Activated T-helper 1 cell treated with anti-CD3 and anti-CD28 coated beads, Interleukin-2, amount 50 U/mL, for 16 hours (primary cell): ENCODE measurements around the gene OR56A4.

Experiments
- DNase-seq, 2 donors: peaks; one replicate each; pipeline ENCODE4 v3.0.0-alpha.2; 2020; ENCODE audit warnings: low read depth in 1 of 2, low spot score in 1 of 2

Gene OR56A4, protein sequence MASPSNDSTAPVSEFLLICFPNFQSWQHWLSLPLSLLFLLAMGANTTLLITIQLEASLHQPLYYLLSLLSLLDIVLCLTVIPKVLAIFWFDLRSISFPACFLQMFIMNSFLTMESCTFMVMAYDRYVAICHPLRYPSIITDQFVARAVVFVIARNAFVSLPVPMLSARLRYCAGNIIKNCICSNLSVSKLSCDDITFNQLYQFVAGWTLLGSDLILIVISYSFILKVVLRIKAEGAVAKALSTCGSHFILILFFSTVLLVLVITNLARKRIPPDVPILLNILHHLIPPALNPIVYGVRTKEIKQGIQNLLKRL

DNA sequence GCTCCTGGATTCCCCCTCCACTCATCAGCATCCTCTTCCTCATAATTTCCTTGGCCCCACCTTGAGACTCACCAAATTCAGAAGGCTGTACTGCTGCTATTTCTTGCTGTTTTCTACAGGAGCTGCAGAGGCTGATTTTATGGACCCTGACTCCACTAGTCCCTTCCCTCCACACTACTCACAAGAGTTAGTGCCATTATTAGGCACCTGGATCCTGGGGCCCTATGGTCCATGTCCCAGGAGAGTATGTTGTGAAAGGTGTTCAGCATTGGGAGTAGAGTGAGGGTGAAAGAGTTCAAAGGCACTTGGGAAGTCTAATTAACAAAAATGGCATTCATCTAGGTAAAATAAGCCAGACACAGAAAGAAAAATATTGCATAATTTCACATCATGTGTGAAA, at the start of gene OR56A4:
OR56A4 (minus strand) TSS at position 101 of the 400 bp plus-strand sequence. CDS start 3,954 bp downstream, outside the sequence.
- no peak for DNase-seq

DNA sequence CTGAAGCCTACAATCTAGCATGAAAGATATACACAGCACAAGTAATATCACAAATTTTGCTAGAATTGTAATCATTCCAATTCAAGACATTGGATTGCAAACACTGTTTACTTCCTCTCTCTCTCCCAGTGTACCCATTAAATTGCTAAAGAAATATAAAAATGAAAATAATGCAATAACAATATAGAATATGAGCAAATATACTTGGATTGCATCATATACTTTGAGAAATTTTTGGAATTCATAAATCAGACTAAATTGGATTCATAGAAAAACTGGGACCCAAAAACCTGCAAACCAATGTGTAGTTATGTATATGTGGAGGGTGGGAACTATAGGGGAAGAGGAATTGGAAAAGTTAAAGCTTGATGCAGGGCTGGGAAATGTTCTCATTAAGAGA, 48.8 kb upstream of the OR56A4 start:
- DNase-seq, result no peak

DNA sequence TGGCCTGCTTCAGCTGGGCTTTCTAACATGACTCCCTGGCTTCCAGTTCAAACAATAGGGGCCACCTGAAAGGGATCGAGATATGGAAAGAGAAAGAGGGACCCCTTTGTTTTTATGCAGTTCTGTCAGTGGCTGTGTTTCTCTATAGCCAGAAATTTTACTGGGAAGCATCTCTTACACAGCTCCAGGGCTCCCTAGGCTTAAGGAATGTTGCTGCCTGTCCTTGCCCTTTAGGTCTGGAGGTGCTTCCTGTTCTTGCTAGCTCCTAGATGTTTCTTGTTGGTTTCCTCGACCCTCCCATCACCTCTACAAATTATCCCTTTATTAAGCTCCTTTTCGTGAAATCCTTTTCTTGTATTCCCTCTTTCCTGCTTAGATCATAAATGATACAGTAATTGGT, 45.6 kb upstream of the OR56A4 start:
- no peak for DNase-seq

DNA sequence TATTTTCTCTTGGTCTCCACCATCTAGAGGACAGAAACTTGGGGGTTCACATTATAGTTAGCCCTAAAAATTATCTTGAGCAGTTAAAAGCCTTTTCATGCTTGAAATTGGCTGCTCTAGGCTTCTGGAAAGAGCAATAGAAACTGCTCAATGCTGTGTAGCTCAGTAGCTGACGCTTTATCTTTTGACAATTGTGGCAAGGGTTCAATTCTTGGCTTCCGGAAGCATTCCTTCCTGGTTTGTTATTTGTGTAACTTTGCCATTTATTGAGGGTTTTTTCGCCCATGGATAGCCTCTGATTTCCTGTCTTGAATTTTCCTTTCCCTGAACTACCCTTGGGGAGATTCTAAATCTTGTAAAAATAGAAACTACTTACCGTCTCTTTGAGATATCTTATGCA, 34.1 kb upstream of the OR56A4 start:
- no peak for DNase-seq

DNA sequence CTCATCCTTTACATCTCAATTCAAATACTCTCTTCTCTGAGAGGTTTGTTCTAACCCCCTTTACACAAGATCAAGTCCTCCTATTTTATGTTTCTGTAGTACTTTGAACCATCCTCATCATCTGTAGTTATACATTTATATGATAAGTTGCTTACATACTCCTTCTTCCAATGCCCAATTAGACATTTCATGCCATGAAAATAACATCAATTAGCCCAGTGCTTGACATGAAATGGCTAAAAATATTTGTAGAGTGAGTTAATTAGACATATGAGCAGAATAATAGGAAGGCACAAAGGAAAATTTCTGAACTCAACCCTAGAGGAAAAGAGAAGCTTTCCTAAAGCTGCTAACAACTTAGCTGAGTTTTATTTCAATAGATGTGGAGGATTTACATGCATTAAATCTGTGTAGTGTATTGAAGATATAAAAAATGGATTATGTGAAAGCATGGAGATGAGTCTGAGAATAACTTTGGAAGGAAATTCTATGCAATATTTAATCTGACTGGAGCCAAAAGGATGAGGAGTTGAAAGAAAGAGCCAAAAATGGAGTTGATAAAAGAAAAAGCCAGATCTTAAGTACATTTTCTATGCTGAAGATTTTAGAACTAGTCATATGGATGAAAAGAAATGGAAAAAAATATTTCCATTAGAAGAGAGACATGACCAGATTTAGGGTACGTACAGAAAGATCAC, 24.1 kb upstream of the OR56A4 start, which contains the start of gene OR56A1:
OR56A1 (minus strand) TSS at position 51 of the 698 bp plus-strand sequence. CDS start 3,066 bp downstream, outside the sequence.
- no peak for DNase-seq

DNA sequence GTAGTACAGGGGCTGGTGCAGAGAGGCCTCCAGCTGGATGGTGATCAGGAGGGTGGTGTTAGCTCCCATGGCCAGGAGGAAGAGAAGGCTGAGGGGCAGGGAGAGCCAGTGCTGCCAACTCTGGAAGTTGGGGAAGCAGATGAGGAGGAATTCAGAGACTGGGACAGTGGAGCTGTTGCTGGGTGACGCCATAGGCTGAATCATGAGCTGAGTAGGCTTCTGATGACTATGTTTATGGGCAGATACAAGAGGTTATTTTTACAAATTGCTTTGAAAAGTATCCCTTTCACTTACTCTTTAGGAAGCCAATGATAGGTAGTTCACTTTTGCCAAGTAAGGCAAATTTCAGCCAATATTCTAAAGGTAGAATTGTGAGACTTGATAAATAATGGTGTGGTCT, 20.8 kb upstream of the OR56A4 start:
- no peak for DNase-seq

DNA sequence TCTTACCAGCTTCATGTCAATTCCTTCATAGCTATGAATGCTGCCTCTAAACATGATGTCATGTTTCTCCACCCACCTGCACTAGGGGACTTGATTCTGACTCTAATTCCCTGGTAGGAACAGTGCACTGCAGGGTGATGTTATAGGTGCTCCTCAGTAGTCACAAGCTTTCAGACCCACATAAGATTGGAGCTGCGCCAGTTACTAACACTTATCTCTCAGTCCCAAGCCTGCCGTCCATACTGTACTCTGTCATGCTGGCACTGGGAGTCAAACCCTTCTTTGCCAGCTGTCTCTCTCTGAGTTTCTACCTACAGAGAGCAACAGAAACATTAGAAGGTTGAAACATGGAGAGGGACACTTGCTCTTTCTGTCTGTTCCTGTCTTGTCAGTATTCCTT, 18.3 kb upstream of the OR56A4 start:
- no peak for DNase-seq

DNA sequence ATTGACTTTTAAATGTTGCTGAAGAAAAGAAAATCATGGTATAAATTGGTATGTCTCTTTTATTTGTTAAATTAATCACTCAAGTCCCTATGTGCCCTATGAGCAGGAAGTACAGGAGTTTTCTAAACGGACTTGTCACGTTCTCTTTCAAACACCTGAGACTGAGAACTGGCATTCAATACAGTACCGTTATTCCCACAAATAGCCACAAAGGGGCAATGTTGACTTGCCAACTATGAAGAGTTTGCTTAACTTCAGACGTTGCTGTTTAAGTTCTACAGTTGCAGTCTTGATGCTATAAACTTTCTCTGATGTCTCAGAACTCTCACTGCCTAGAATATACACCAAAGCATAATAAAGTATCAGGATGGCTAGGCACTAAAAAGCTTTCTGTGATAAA, 16.2 kb upstream of the OR56A4 start:
- no peak for DNase-seq

DNA sequence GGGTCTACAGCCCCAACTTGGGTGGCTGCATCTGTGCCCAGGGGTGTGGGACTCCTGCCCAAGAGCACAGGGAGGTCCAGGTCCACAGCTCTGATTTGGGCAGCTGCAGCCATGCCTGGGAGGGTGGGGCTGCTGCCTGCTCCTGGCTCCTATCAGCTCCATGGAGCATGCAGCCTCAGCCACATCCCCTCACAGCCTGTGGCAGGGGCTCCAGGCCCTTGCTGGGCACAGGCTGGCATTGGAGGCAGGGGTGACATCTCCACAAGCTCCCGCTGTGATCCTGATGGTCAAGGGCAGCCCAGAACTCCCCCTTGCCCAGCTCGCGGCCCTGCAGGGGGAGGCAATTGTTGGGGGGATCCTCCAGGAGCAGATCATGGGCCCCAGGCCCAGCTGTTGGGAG, 6.3 kb upstream of the OR56A4 start:
- no peak for DNase-seq

DNA sequence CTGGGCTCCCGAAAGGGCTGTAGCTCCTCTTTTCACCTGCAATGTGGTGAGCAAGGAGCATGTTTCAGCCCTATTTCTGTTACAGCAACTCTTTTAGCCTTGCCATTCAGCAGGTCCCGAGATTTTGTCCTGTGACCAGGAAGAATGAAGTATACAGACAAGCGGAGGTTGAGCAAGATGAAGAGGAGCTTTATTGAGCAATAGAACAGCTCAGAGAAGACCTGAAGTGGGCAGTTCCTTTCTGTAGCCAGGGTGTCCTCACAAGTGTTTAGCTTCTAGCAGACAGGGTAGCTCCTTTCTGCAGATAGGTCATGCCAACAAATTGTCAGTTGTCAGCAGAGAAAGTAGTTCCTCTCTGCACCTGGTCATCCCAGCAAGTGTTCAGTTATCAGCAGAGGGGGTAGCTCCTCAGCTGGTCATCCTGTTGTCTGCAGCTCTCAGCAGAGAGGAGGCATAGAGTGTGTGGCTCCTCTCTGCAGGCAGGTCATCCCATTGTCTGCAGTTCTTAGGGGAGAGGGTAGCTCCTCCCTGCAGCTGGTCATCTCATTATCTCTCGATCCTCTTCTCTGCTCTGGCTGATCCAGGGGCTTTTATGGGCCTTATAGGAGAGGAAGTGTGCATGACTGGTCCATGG, 5.4 kb upstream of the OR56A4 start:
- DNase-seq, result no peak

DNA sequence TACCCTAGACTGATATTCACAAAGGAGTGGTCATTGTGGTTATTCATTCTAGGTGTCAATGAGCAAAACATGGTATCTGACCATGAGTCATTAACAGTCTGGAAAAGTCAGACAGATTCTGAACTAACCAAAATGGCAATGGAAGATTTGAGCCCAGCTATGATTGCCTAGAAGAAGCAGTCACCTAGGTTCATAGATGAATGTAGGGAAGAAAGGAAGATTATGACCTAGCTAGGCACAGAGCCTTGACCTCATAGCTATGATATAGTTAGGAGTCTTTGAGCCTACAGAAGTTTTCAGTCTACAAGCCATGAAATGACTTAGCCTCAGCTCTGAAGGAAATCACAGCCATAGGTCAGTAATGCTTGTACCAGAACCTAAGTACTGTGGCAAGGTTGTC, 351 bp downstream of the OR56A4 start:
- DNase-seq, result no peak

DNA sequence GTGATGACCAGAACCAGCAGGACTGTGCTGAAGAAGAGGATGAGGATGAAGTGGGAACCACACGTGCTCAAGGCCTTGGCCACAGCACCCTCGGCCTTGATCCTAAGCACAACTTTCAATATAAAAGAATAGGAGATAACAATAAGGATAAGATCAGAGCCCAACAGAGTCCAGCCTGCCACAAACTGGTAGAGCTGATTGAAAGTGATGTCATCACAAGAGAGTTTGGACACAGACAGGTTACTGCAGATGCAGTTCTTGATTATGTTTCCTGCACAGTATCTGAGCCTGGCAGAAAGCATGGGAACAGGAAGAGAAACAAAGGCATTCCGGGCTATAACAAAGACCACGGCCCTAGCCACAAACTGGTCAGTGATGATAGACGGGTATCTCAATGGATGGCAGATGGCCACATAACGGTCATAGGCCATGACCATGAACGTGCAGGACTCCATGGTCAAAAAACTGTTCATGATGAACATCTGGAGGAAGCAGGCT, 4.5 kb downstream of the OR56A4 start:
- no peak for DNase-seq

DNA sequence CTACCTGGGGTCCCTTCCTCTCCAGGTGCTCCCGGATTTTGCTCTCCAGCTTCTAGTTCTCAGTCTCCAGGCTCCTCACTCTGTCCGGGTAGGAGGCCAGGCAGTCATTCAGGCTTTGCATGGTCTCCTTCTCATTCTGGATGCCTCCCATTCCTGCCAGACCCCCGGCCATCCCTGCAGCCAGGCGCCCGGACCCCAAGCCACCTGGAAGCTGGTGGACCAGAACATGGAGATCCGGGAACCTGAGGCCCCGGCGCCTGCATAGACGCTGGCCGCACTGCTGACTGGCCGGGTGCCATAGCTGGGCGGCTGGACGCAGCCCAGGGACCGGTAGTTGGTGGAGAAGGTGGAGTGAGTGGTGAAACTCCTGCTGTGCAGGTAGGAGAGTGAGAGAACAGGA, 12.0 kb downstream of the OR56A4 start:
- DNase-seq, result no peak

DNA sequence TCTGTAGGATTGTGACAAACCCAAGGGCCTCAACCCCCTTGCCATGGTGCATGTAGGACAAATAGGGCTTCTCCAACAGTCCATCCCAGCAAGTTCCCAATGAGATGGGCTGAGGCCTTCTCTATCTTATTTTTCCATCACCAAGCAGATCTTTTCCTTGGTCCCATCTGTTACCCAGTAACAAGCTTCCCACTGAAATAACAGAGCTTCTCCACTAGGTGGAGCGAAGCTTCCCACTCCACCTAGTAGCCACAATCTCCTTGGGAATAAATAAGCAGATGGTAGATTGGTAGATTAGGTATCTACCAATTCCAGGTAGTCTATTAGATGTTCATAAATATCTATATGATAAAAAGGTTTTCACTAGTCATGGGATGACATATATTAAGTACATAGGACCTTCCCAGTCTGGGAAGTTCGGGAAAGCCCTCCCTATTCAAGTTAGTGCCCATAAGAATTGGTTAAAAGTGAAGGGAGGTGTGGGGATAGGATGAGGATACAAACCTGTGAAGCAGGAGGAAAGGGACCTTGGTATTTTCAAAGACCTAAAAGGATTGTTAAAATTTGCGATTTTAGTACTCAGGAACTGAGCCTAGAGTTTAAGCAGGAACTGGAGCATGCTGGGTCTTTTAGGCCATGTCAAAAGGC, 14.0 kb downstream of the OR56A4 start:
- DNase-seq, result no peak

DNA sequence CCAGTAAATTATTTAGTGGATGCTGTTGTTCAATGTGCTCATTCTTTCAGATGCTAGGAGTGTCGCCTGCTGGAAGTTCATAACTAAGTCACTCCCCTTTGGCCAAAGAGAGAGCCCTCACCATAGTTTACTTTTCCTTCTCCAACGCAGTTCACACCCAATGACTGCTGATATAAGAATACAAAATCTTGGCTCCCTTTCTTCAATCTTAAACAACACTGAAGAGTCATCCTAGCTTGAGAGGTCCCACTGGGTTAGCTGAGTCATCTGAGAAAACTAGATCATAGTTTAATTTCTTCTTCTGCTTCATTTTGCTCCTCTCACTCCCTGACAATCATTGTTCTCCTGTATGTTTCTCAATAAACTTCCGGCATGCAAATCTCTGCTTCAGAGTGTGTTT, 14.6 kb downstream of the OR56A4 start:
- DNase-seq, result no peak

DNA sequence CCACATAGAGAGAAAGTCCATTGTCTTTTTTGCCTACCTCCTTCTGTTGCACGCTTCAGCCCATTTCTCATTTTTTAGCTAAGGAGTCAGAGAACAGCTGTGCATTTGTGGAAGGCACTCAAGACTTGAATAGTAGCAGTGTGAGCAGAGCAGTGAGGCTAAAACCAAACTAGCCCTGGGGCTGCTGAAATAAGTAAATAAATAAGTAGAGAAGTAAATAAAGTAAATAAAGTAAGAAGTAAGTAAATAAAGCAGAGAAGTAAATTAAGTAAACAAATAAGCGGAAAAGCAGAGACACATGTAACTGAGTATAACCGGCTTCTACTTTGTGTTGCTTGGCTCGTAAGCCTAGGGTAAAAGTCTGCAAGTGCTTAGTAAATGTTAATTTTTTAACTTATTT, 17.5 kb downstream of the OR56A4 start:
- no peak for DNase-seq

DNA sequence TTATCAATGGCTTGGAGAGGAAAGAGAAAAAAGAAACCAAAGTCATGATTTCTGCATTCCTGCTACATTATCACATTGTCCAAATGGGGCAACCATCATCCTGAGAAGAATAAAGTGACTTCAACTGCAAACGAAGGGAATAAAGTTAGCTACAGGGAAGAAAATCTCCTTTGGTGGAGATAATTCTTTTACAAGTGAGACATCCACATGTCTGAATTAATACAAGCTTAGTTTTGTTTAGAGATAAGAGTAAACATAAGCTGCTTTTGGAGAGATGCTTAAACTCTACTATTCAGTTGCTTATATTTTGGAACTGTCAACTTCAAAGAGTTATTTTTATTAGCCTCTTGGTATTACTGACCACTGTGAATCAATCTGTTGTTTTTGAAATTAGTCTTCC, 19.9 kb downstream of the OR56A4 start, which contains the start of gene OR52L1:
OR52L1 (minus strand) TSS at position 101 of the 400 bp plus-strand sequence; CDS start at position 46, 55 bp downstream.
- DNase-seq, result no peak

DNA sequence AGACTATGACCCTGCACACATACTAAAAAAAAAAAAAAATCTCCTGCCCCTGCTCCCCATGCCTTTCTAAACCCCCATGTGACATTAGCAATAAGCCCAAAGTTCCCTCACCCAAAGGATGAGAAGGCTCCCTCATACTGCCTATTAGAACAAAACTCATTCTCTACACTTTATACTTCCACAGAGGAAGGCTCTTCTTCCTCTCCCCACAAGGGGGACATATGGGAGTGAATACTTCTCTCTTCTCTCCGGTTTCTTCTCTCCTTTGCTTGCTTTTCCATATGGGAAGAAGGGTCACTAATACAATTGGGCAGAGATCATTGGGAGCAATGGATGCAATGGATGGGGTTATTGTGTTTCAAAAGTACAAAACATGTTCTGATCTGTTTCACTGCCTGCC, 23.3 kb downstream of the OR56A4 start:
- no peak for DNase-seq

DNA sequence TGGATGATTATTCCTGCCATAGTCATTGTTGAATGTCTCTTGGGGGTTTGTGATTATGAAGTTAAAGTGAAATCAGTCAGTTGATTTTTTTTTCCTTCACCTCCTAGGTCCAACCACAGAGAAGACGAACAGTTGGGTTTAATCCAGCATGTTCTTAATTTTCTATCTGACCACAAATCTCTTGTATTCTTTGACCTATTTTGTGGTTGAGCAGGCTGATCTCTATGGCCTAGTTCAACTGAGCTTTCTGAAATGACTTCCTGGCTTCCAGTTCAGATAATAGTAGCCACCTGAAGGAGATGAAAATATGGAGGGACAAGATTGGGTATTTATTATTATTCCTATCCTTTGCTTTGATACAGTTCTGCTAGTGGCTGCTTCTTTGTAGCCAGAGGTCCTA, 33.2 kb downstream of the OR56A4 start:
- no peak for DNase-seq

DNA sequence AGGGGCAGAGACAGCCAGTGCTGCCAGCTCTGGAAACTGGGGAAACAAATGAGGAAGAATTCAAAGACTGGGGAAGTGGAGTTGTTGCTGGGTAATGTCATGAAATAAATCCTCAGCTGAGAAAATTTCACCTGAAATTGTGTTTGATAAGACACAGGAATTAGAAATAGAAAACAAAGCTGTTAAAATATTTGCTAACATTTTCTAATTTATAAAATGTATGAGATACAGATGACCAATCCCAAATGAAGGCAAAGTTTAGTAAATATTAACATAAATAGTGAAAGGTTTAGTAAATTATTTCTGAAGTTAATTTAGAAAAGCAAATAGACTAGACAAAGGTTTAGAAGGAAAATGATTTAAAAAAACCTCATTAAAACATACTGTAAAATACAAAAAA, 38.4 kb downstream of the OR56A4 start, which contains the start of gene OR56A5:
OR56A5 (minus strand) TSS at position 101 of the 400 bp plus-strand sequence; CDS start at position 101, 0 bp downstream.
- DNase-seq, result no peak

DNA sequence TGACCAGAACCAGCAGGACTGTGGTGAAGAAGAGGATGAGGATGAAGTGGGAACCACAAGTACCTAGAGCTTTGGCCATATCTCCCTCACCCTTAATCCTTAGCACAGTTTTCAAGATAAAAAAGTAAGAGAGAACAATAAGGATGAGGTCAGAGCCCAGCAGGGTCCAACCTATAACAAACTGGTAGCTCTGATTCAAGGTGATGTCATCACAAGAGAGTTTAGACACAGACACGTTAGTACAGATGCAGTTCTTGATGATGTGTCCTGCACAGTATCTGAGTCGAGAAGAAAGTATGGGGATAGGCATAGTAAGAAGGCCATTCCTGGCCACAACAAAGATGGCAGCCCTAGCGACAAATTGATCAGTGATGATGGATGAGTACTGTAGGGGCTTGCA, 39.0 kb downstream of the OR56A4 start:
- no peak for DNase-seq
